ENCODE measurements around the gene SEC11C. TPM values are rescaled to one million over a fixed set of nuclear protein-coding genes. Genes with fewer than 3 reads are reported as not detected.

The SEC11C gene
- total and polyA plus RNA-seq, 4 donors, result 31.8 to 65.7 (median 40.6) TPM

GRCh38 chr18:59123588-59124369 is 15.9 kb upstream of the SEC11C start:
- H3K9me3 ChIP-seq (ENCODE audit: control insufficient read depth, low read length), result no peaks in the 10 kb centered on the region
- H3K36me3 ChIP-seq (ENCODE audit: control insufficient read depth in 1 of 2, insufficient read depth in 2 of 2, low read length in 1 of 2), result no peaks in the 10 kb centered on the region
- intact Hi-C loops (cut with DNase I), result no loop called here
- peaks cover 0 to 1% of the 10 kb centered on the region in 2 donors for H3K27me3 ChIP-seq (ENCODE audit: control insufficient read depth in 1 of 2, insufficient read depth in 2 of 2, low read length in 1 of 2)
- 44 to 47% methylated on average over 5 of the region's 5 CpGs for WGBS, 2 donors
- no peak overlapping the region for H3K4me3 ChIP-seq (ENCODE audit: low read length in 2 of 2)
- ATAC-seq (ENCODE audit: low FRiP score), result no peak
- no peaks in the 10 kb centered on the region for H3K4me1 ChIP-seq (ENCODE audit: control insufficient read depth in 1 of 2, insufficient read depth in 2 of 2, low read length in 2 of 2)
- no peak for DNase-seq
- no peak overlapping the region for H3K27ac ChIP-seq (ENCODE audit: low read depth in 1 of 2, low read length in 2 of 2)

DNA sequence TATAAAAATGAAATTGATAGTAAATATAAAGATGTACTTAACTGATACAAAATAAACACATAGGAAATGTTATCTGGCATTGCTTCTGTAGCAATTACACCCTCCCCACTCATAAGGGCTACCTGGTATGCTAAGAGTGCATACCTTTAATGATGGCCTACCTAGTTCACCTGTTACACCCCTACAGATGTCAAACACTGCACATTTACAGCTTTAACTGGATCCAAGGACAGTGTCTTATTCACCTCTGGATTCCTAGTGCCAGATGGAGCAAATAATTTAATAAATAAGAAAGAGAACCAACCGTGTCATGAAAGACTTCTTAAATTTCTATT is 15.3 kb upstream of the SEC11C start:
- no peaks in the 10 kb centered on the region for H3K4me1 ChIP-seq (ENCODE audit: control insufficient read depth in 1 of 2, insufficient read depth in 2 of 2, low read length in 2 of 2)
- H3K36me3 ChIP-seq (ENCODE audit: control insufficient read depth in 1 of 2, insufficient read depth in 2 of 2, low read length in 1 of 2), result no peaks in the 10 kb centered on the region
- DNase-seq, result no peak
- no peak overlapping the region for H3K4me3 ChIP-seq (ENCODE audit: low read length in 2 of 2)
- ATAC-seq (ENCODE audit: low FRiP score), result no peak
- peaks cover 0 to 3% of the 10 kb centered on the region in 2 donors for H3K27me3 ChIP-seq (ENCODE audit: control insufficient read depth in 1 of 2, insufficient read depth in 2 of 2, low read length in 1 of 2)
- H3K9me3 ChIP-seq (ENCODE audit: control insufficient read depth, low read length), result no peaks in the 10 kb centered on the region
- WGBS, 2 donors, result 58 to 74% methylated on average over 1 of the region's 1 CpG
- no peak overlapping the region for H3K27ac ChIP-seq (ENCODE audit: low read depth in 1 of 2, low read length in 2 of 2)
- intact Hi-C loops (cut with DNase I), result no loop called here

DNA sequence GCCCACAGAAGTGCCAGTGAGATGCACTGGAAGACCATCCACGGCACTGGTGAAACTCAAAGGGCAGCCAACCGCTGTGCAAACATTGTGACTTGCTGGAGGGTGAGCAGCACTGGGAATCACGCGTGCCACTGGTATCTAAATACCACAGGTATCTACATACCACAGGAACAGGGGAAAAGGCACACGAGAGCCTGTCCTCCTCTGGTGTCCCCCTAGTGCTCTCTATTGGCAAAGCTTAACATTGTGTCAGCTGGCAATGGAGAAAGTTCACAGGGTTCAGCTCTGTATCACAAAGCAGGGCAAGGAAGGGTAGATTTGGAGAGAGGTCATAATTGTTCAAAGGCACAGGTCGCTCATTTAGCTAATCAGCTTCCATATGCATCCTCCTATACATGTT is 12.6 kb upstream of the SEC11C start:
- no peaks in the 10 kb centered on the region for H3K9me3 ChIP-seq (ENCODE audit: control insufficient read depth, low read length)
- WGBS, 2 donors, result 59 to 67% methylated on average over 6 of the region's 6 CpGs
- intact Hi-C loops (cut with DNase I), result no loop called here
- H3K4me1 ChIP-seq (ENCODE audit: control insufficient read depth in 1 of 2, insufficient read depth in 2 of 2, low read length in 2 of 2), result no peaks in the 10 kb centered on the region
- H3K27me3 ChIP-seq (ENCODE audit: control insufficient read depth in 1 of 2, insufficient read depth in 2 of 2, low read length in 1 of 2), result peaks cover 4% of the 10 kb centered on the region in 2 donors
- DNase-seq (no peak), ATAC-seq (ENCODE audit: low FRiP score) (no peak)
- H3K4me3 ChIP-seq (ENCODE audit: low read length in 2 of 2), result no peak overlapping the region
- H3K36me3 ChIP-seq (ENCODE audit: control insufficient read depth in 1 of 2, insufficient read depth in 2 of 2, low read length in 1 of 2), result no peaks in the 10 kb centered on the region
- no peak overlapping the region for H3K27ac ChIP-seq (ENCODE audit: low read depth in 1 of 2, low read length in 2 of 2)

DNA sequence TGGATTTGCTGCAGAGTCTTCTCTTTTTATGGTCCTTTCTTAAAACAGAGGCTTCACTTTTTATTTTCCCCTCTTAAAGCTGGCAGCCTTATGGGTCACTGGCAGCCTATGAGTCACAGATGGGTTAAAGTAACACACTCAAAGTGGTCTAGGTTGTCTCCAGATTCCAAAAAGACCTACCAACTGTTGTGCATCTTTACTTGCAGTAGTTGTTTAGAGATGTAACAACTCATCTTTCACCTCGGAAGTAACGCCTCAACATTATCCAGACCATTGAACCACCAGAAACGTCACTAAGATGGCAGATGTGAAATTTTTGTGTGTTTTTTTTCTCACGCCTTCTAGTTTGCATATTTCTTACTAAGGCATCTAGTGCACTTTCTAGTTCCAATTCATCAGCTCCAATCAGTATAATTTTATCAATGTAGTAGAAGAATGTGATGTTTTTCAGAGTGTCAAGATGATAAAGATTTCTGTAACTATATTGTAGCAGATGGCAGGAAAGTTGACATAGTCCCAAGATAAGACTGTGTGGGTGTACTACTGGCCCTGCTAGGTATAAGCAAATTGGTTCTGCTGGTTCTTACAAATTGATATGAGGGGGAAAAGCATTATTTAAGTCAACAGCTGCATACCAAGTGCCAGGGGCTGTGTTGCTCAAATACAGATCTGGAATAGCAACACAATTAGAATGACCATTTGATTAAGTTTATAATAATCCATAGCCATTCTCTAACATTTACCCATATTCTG is 9.6 kb upstream of the SEC11C start:
- no peak overlapping the region for H3K27ac ChIP-seq (ENCODE audit: low read depth in 1 of 2, low read length in 2 of 2)
- intact Hi-C loops (cut with DNase I), result loop anchor here in 1 of 2 donors (10.0 kb wide), 1 partner anchor 455 kb away; the partner anchor contains the start of gene MALT1
- ATAC-seq (ENCODE audit: low FRiP score) (no peak), DNase-seq (no peak)
- no peaks in the 10 kb centered on the region for H3K36me3 ChIP-seq (ENCODE audit: control insufficient read depth in 1 of 2, insufficient read depth in 2 of 2, low read length in 1 of 2)
- no peak overlapping the region for H3K4me3 ChIP-seq (ENCODE audit: low read length in 2 of 2)
- WGBS, 2 donors, result 55 to 82% methylated on average over 4 of the region's 4 CpGs
- peaks cover 2 to 4% of the 10 kb centered on the region in 2 donors for H3K27me3 ChIP-seq (ENCODE audit: control insufficient read depth in 1 of 2, insufficient read depth in 2 of 2, low read length in 1 of 2)
- no peaks in the 10 kb centered on the region for H3K4me1 ChIP-seq (ENCODE audit: control insufficient read depth in 1 of 2, insufficient read depth in 2 of 2, low read length in 2 of 2)
- H3K9me3 ChIP-seq (ENCODE audit: control insufficient read depth, low read length), result no peaks in the 10 kb centered on the region

GRCh38 chr18:59132810-59133465 is 6.7 kb upstream of the SEC11C start:
- intact Hi-C loops (cut with DNase I), result loop anchor here in 1 of 2 donors (10.0 kb wide), 1 partner anchor 458 kb away; the partner anchor contains the start of gene MALT1
- Histone ChIP-seq H3K27ac (ENCODE audit: low read depth in 1 of 2, low read length in 2 of 2) (no peak overlapping the region), H3K27me3 (ENCODE audit: control insufficient read depth in 1 of 2, insufficient read depth in 2 of 2, low read length in 1 of 2) (peaks cover 2 to 4% of the 10 kb centered on the region in 2 donors), H3K9me3 (ENCODE audit: control insufficient read depth, low read length) (no peaks in the 10 kb centered on the region), H3K4me1 (ENCODE audit: control insufficient read depth in 1 of 2, insufficient read depth in 2 of 2, low read length in 2 of 2) (no peaks in the 10 kb centered on the region), H3K36me3 (ENCODE audit: control insufficient read depth in 1 of 2, insufficient read depth in 2 of 2, low read length in 1 of 2) (no peaks in the 10 kb centered on the region), H3K4me3 (ENCODE audit: low read length in 2 of 2) (no peak overlapping the region)
- ATAC-seq (ENCODE audit: low FRiP score) (no peak), DNase-seq (no peak)
- 67 to 71% methylated on average over 5 of the region's 5 CpGs for WGBS, 2 donors

GRCh38 chr18:59139291-59139614 is 431 bp upstream of the SEC11C start:
- H3K4me3 ChIP-seq (ENCODE audit: low read length in 2 of 2), result peak overlapping the region; percentile 61 to 64
- 0% methylated on average over 15 of the region's 15 CpGs for WGBS, 2 donors
- DNase-seq (peak; percentile 92 to 95), ATAC-seq (ENCODE audit: low FRiP score) (peak; percentile 93)
- no peaks in the 10 kb centered on the region for H3K9me3 ChIP-seq (ENCODE audit: control insufficient read depth, low read length)
- H3K4me1 ChIP-seq (ENCODE audit: control insufficient read depth in 1 of 2, insufficient read depth in 2 of 2, low read length in 2 of 2), result peaks cover 0 to 3% of the 10 kb centered on the region in 2 donors
- intact Hi-C loops (cut with DNase I), result loop anchor here in 1 of 2 donors (5.0 to 10.0 kb wide), 2 partner anchors 372 to 464 kb away; partner anchors contain the start of gene MALT1
- H3K36me3 ChIP-seq (ENCODE audit: control insufficient read depth in 1 of 2, insufficient read depth in 2 of 2, low read length in 1 of 2), result no peaks in the 10 kb centered on the region
- no peaks in the 10 kb centered on the region for H3K27me3 ChIP-seq (ENCODE audit: control insufficient read depth in 1 of 2, insufficient read depth in 2 of 2, low read length in 1 of 2)
- peak overlapping the region in 1 of 2 donors; percentile 49 for H3K27ac ChIP-seq (ENCODE audit: low read depth in 1 of 2, low read length in 2 of 2)

GRCh38 chr18:59140302-59140885 is 710 bp downstream of the SEC11C start:
- H3K27me3 ChIP-seq (ENCODE audit: control insufficient read depth in 1 of 2, insufficient read depth in 2 of 2, low read length in 1 of 2), result no peaks in the 10 kb centered on the region
- peaks cover 0 to 3% of the 10 kb centered on the region in 2 donors for H3K4me1 ChIP-seq (ENCODE audit: control insufficient read depth in 1 of 2, insufficient read depth in 2 of 2, low read length in 2 of 2)
- intact Hi-C loops (cut with DNase I), result no loop called here
- ATAC-seq (ENCODE audit: low FRiP score), result peak; percentile 3
- H3K36me3 ChIP-seq (ENCODE audit: control insufficient read depth in 1 of 2, insufficient read depth in 2 of 2, low read length in 1 of 2), result no peaks in the 10 kb centered on the region
- no peak for DNase-seq
- H3K9me3 ChIP-seq (ENCODE audit: control insufficient read depth, low read length), result no peaks in the 10 kb centered on the region
- no peak overlapping the region for H3K27ac ChIP-seq (ENCODE audit: low read depth in 1 of 2, low read length in 2 of 2)
- H3K4me3 ChIP-seq (ENCODE audit: low read length in 2 of 2), result peak overlapping the region; percentile 59 to 64
- 7% methylated on average over 16 of the region's 16 CpGs for WGBS, 2 donors

- H3K4me1 ChIP-seq (ENCODE audit: control insufficient read depth in 1 of 2, insufficient read depth in 2 of 2, low read length in 2 of 2), result peaks cover 0 to 3% of the 10 kb centered on the region in 2 donors
- no peak overlapping the region for H3K27ac ChIP-seq (ENCODE audit: low read depth in 1 of 2, low read length in 2 of 2)
- intact Hi-C loops (cut with DNase I), result no loop called here
- no peak overlapping the region for H3K4me3 ChIP-seq (ENCODE audit: low read length in 2 of 2)
- no peaks in the 10 kb centered on the region for H3K36me3 ChIP-seq (ENCODE audit: control insufficient read depth in 1 of 2, insufficient read depth in 2 of 2, low read length in 1 of 2)
- H3K27me3 ChIP-seq (ENCODE audit: control insufficient read depth in 1 of 2, insufficient read depth in 2 of 2, low read length in 1 of 2), result no peaks in the 10 kb centered on the region
- ATAC-seq (ENCODE audit: low FRiP score) (no peak), DNase-seq (no peak)
- WGBS, 2 donors, result 96 to 100% methylated on average over 1 of the region's 1 CpG
- H3K9me3 ChIP-seq (ENCODE audit: control insufficient read depth, low read length), result no peaks in the 10 kb centered on the region
These were observed 1.8 kb downstream of the SEC11C start for GRCh38 chr18:59141294-59142068.

Measured in aorta (tissue), 5 donors.